CD4-positive, CD25-positive, alpha-beta regulatory T cell (primary cell): ENCODE data around the gene IFT22. TPM values are rescaled to one million over a fixed set of nuclear protein-coding genes. Genes with fewer than 3 reads are reported as not detected.
A peak's percentile ranks its signal among the peaks of the same experiment; 100 is the strongest.
"Not testable (repeated sequence)": the region's sequence is repeated elsewhere in the genome, so short reads cannot be mapped to it uniquely, and the experiment has no call there.

ENCODE experiments used
- ATAC-seq, 2 donors: fragments of 150-1000 bp; cut with Tn5 transposase; one replicate each; pipeline ENCODE4 v1.10.0; 2021; ENCODE audit warnings: low read depth in 2 of 2, moderate number of reproducible peaks in 2 of 2, moderate library complexity in 1 of 2
- DNase-seq, 3 donors: peaks; one replicate each; pipeline versions ENCODE4 v3.0.0 to v3.0.0-alpha.2; 2012 to 2022; ENCODE audit warnings: mixed read lengths in 1 of 3
- H3K27ac ChIP-seq: one replicate; pipeline ENCODE4 v1.7.0; 2013; ENCODE audit warnings: mild to moderate bottlenecking, low read length; ENCODE audit not compliant: insufficient read depth, poor library complexity, severe bottlenecking
- H3K27me3 ChIP-seq: one replicate; pipeline ENCODE4 v1.7.0; 2013; ENCODE audit warnings: low read length; ENCODE audit not compliant: control insufficient read depth, insufficient read depth
- H3K36me3 ChIP-seq: one replicate; pipeline ENCODE4 v1.7.0; 2013; ENCODE audit warnings: mild to moderate bottlenecking, low read length, moderate library complexity; ENCODE audit not compliant: control insufficient read depth, insufficient read depth
- H3K4me1 ChIP-seq: 2 replicates; pipeline ENCODE4 v1.7.0; 2013; ENCODE audit warnings: mild to moderate bottlenecking, low read length; ENCODE audit not compliant: insufficient read depth, control insufficient read depth, poor library complexity, severe bottlenecking
- H3K4me3 ChIP-seq: one replicate; pipeline ENCODE4 v1.7.0; 2013; ENCODE audit warnings: low read depth, mild to moderate bottlenecking, low read length, moderate library complexity
- H3K9me3 ChIP-seq, 2 experiments: 1 replicate in 1 of 2; 2 replicates in 1 of 2; pipeline ENCODE4 v1.7.0; 2013; ENCODE audit warnings: low read length in 2 of 2, mild to moderate bottlenecking in 1 of 2, moderate library complexity in 1 of 2; ENCODE audit not compliant: control insufficient read depth in 2 of 2
- H3K27ac Mint-ChIP-seq, 3 donors: one replicate each; pipeline ENCODE4 v1.8.0; 2020 to 2022; ENCODE audit warnings: mild to moderate bottlenecking in 3 of 3, mixed read lengths in 3 of 3, moderate library complexity in 2 of 3
- H3K27me3 Mint-ChIP-seq: one replicate; pipeline ENCODE4 v1.8.0; 2022; ENCODE audit warnings: mild to moderate bottlenecking, mixed read lengths
- H3K36me3 Mint-ChIP-seq: one replicate; pipeline ENCODE4 v1.8.0; 2020; ENCODE audit warnings: mixed read lengths
- H3K4me1 Mint-ChIP-seq, 4 donors: one replicate each; pipeline ENCODE4 v1.8.0; 2020 to 2022; ENCODE audit warnings: mixed read lengths in 4 of 4, mild to moderate bottlenecking in 1 of 4
- H3K4me3 Mint-ChIP-seq, 4 donors: one replicate each; pipeline ENCODE4 v1.8.0; 2020 to 2022; ENCODE audit warnings: mild to moderate bottlenecking in 4 of 4, mixed read lengths in 4 of 4, moderate library complexity in 3 of 4
- H3K9me3 Mint-ChIP-seq, 7 donors: one replicate each; pipeline ENCODE4 v1.8.0; 2020 to 2022; ENCODE audit warnings: mixed read lengths in 7 of 7, mild to moderate bottlenecking in 3 of 7, moderate library complexity in 2 of 7
- polyA plus RNA-seq, 4 donors: library from polyadenylated mRNA; unstranded; fragments of 300-500 nt; fragmentation: Illumina TruSeq; gene quantifications; one replicate each; pipeline ENCODE4 v1.2.3, GENCODE V29; 2021
- total RNA-seq: library from RNA; stranded (reverse); gene quantifications from one replicate; pipeline ENCODE4 v1.2.3, GENCODE V29; 2022

IFT22 gene
- total and polyA plus RNA-seq, 5 donors from 2014 or later, result 1.0 to 6.9 (median 3.8) TPM

DNA sequence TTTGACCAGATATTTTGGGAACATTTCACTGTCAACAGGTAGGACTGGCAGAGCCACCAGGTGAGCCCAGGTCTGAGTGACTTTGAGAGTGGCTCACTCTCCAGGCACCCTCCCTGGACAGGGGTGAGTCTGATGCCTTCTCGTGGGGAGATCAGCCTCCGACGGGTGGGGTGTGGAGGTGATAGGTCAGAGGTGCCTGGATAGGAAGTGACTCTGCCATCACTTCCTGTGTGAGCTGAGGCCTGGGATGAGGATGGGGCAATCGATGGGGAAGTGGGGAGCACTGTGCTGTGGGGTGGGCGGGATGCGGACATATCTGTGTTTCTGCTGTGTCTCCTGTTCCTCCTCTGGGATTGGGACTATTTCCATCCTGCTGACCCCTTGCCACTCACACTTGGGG, 34.6 kb downstream of the IFT22 start:
- peak overlapping the region in 1 of 3 donors; percentile 20 for H3K27ac Mint-ChIP-seq
- ATAC-seq, result no peak

DNA sequence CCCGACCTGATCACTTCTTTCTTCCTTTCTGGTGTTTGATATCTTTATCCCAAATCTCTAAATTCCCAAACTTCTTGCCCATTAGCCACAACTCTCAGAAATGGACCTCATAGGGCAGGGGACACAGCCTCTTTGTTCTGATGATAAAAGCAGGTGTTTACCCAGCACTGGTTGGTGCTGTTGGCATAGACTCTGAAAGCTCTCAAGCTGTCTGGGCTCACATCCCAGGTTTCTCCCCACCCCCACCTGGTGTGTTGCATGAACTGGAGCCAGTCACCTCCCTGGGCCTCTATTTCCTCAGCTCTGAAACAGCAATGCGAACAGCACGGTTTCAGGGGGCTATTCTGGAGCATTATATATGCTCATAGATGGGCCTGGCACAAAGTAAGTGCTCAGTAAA, 35.7 kb downstream of the IFT22 start:
- H3K27ac ChIP-seq, DNase-seq, H3K9me3 ChIP-seq, H3K36me3 ChIP-seq, H3K27me3 ChIP-seq, H3K4me3 ChIP-seq, H3K9me3 Mint-ChIP-seq, H3K36me3 Mint-ChIP-seq, H3K4me3 Mint-ChIP-seq, ATAC-seq, H3K4me1 ChIP-seq: not testable (repeated sequence)
- Mint-ChIP-seq H3K27me3 (peaks cover 35% of the 10 kb centered on the region), H3K4me1 (peaks cover 0 to 23% (median 9%) of the 10 kb centered on the region in 4 donors), H3K27ac (peak overlapping the region in 1 of 3 donors; percentile 35)

More for the DNA sequence above, 34.6 kb downstream of the IFT22 start:
- H3K27me3 ChIP-seq, result no peaks in the 10 kb centered on the region
- H3K27me3 Mint-ChIP-seq, result peaks cover 35% of the 10 kb centered on the region
- no peak overlapping the region for H3K4me3 Mint-ChIP-seq
- H3K36me3 Mint-ChIP-seq, result no peaks in the 10 kb centered on the region
- no peak overlapping the region for H3K4me3 ChIP-seq
- H3K9me3 ChIP-seq, result no peaks in the 10 kb centered on the region
- H3K4me1 ChIP-seq, result no peaks in the 10 kb centered on the region
- H3K4me1 Mint-ChIP-seq, result peaks cover 0 to 23% (median 9%) of the 10 kb centered on the region in 4 donors
- peaks cover 0 to 5% (median 0%) of the 10 kb centered on the region in 7 donors for H3K9me3 Mint-ChIP-seq
- H3K36me3 ChIP-seq, result no peaks in the 10 kb centered on the region
- H3K27ac ChIP-seq, result no peak overlapping the region
- DNase-seq, result no peak

DNA sequence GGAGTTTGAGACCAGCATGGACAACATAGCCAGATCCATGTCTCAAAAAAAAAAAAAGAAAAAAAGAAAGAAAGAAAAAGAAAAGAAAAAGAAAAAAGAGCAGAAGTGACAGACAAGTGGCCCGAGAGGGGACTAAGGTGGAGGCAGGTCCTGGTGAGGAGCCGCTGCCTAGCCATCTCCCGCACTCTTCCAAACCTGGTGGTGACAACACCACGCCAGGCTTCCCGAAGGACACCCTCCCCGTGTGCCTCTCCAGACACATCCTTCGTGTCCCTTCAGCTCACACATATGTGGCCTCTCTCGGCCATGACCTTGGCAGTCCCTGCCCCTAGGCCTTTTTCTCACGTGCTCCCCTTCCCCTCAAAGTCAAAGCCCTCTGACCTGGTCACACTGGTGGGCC, 36.4 kb downstream of the IFT22 start:
- no peak overlapping the region for H3K27ac ChIP-seq
- Mint-ChIP-seq H3K27me3 (peaks cover 30% of the 10 kb centered on the region), H3K9me3 (peaks cover 0 to 5% (median 0%) of the 10 kb centered on the region in 7 donors), H3K4me3 (no peak overlapping the region), H3K27ac (no peak overlapping the region), H3K36me3 (no peaks in the 10 kb centered on the region), H3K4me1 (peaks cover 0 to 17% (median 3%) of the 10 kb centered on the region in 4 donors)
- no peaks in the 10 kb centered on the region for H3K27me3 ChIP-seq
- no peaks in the 10 kb centered on the region for H3K9me3 ChIP-seq
- ATAC-seq (no peak), DNase-seq (no peak)
- no peaks in the 10 kb centered on the region for H3K4me1 ChIP-seq
- no peak overlapping the region for H3K4me3 ChIP-seq
- H3K36me3 ChIP-seq, result no peaks in the 10 kb centered on the region

DNA sequence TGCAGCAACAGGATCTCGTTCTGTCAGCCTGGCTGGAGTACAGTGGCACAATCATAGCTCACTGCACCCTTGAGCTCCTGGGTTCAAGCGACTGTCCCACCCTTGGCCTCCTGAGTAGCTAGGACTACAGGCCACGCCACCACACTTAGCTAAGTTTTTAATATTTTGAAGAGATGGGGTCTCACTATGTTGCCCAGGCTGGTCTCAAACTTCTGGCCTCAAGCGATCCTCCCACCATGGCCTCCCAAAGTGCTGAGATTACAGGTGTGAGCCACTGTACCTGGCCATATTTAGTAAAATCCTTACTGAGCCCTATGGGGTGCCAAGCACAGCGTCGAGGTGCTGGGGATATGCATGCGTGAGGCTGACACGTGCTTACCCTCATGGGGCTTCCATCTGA, 40.7 kb downstream of the IFT22 start:
- H3K4me3 ChIP-seq, H3K4me1 ChIP-seq, H3K27ac ChIP-seq, H3K4me1 Mint-ChIP-seq, H3K9me3 ChIP-seq, H3K36me3 ChIP-seq, H3K4me3 Mint-ChIP-seq, DNase-seq, ATAC-seq, H3K9me3 Mint-ChIP-seq, H3K36me3 Mint-ChIP-seq, H3K27ac Mint-ChIP-seq, H3K27me3 ChIP-seq, H3K27me3 Mint-ChIP-seq: not testable (repeated sequence)

DNA sequence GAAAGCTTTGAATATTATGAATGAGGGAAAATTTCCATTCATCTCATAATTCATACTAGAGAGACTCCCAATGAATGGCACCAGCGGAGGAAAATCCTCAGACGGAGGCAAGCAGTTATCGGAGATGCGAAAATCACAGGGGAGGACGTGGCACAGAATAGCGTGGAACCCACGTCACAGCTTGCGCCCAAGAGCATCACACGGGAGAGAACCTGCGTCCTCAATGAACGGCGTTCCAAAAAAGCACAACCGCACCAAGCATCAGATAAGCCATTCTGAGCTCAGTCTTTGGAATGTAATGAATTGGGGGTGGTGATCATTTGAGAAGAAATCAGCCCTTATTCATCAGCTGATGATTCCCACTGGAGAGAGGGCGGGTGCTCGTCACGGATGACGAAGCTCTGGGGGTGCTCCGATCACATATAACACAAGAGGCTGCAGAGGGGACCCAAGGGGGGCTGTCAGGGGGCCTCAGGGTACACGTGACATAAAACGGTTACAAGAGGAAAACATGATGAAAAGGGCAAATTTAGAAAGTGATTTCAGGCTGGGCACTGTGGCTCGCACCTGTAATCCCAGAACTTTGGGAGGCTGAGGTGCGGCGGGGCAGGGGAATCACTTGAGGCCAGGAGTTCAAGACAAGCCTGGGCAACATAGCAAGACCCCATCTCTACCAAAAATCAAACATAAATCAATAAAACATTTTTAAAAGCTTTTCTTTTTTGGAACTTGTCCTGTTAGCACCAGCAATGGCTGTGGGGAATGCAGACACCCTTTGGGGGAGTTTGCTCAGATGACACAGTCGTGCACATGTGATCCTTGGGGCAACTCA, 42.9 kb downstream of the IFT22 start:
- Mint-ChIP-seq H3K4me3 (no peak overlapping the region), H3K36me3 (no peaks in the 10 kb centered on the region), H3K27ac (no peak overlapping the region), H3K27me3 (peaks cover 9% of the 10 kb centered on the region), H3K9me3 (peaks cover 0 to 1% (median 0%) of the 10 kb centered on the region in 7 donors), H3K4me1 (peaks cover 0 to 9% (median 3%) of the 10 kb centered on the region in 4 donors)
- ATAC-seq (no peak), DNase-seq (no peak)
- H3K27me3 ChIP-seq, result no peaks in the 10 kb centered on the region
- no peak overlapping the region for H3K4me3 ChIP-seq
- H3K36me3 ChIP-seq, result no peaks in the 10 kb centered on the region
- H3K27ac ChIP-seq, result no peak overlapping the region
- H3K9me3 ChIP-seq, result no peaks in the 10 kb centered on the region
- no peaks in the 10 kb centered on the region for H3K4me1 ChIP-seq

DNA sequence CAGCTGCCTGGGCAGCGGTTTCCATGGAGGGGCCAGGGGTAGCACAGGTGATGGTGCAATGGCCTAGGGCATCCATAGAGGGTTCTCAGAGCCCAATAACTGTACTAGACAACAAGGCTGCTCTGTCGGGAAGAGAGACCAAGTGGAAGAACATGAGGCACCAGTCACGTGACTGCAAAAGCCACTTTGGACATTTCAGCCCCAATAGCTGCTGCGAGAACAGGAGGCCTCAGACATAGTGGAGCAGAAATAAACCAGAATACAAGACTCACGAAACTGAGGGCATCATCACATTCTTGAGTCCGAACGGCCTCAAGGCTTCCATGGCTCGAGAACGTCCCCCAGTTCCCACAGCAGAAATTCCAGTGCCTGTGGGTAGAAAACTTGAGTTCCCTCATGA, 44.5 kb downstream of the IFT22 start:
- no peak overlapping the region for H3K4me3 Mint-ChIP-seq
- no peak overlapping the region for H3K27ac ChIP-seq
- H3K9me3 Mint-ChIP-seq, result peaks cover 0 to 2% (median 0%) of the 10 kb centered on the region in 7 donors
- H3K4me3 ChIP-seq, result no peak overlapping the region
- H3K36me3 Mint-ChIP-seq, result no peaks in the 10 kb centered on the region
- peaks cover 9% of the 10 kb centered on the region for H3K27me3 Mint-ChIP-seq
- DNase-seq (no peak), ATAC-seq (no peak)
- H3K27me3 ChIP-seq, result no peaks in the 10 kb centered on the region
- no peaks in the 10 kb centered on the region for H3K4me1 Mint-ChIP-seq
- no peak overlapping the region for H3K27ac Mint-ChIP-seq
- H3K36me3 ChIP-seq, result no peaks in the 10 kb centered on the region
- H3K4me1 ChIP-seq, result no peaks in the 10 kb centered on the region
- no peaks in the 10 kb centered on the region for H3K9me3 ChIP-seq

DNA sequence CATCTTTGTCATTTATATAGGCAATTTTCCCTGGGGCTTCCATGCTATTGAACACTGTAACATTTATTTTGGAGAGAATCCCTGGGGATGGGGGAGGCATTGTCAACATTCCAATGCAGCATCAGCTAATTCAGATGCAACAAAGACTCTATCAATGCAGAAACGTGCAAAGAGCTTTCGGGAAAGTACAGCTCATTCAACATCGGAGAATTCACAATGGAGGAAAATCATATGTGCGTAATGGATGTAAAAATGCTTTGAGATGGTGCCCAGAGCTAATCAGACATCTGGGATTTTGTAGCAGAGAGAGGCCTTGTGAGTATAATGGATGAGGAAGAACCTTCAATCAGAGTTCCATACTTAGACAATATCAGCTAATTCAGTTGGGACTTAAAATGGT, 48.4 kb downstream of the IFT22 start:
- DNase-seq, result no peak
- Mint-ChIP-seq H3K4me1 (no peaks in the 10 kb centered on the region), H3K27me3 (peaks cover 10% of the 10 kb centered on the region), H3K36me3 (no peaks in the 10 kb centered on the region), H3K27ac (no peak overlapping the region), H3K4me3 (no peak overlapping the region), H3K9me3 (peaks cover 0 to 2% (median 0%) of the 10 kb centered on the region in 7 donors)
- no peak overlapping the region for H3K4me3 ChIP-seq
- no peaks in the 10 kb centered on the region for H3K4me1 ChIP-seq
- no peaks in the 10 kb centered on the region for H3K9me3 ChIP-seq
- no peaks in the 10 kb centered on the region for H3K36me3 ChIP-seq
- ATAC-seq, result no peak
- no peaks in the 10 kb centered on the region for H3K27me3 ChIP-seq
- H3K27ac ChIP-seq, result no peak overlapping the region

DNA sequence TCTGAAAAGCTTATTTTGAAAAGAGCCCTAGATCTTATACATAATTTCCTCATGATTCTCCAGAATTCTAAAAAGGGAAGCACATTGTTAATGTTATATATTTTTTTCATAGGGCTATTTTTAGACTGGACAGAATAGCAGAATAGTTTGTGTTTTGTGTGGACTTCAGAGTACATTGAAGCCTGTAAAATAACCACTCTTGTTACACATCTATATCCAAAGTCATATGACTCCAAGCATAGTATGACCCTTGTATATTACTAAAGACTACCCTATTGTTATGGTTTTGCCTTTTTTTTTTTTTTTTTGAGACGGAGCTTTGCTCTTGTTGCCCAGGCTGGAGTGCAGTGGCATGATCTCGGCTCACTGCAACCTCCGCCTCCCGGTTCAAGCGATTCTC, 50.6 kb downstream of the IFT22 start:
- Mint-ChIP-seq H3K9me3 (peaks cover 0 to 2% (median 0%) of the 10 kb centered on the region in 7 donors), H3K36me3 (no peaks in the 10 kb centered on the region), H3K27me3 (peaks cover 15% of the 10 kb centered on the region), H3K27ac (no peak overlapping the region), H3K4me3 (no peak overlapping the region), H3K4me1 (no peaks in the 10 kb centered on the region)
- Histone ChIP-seq H3K27ac (no peak overlapping the region), H3K9me3 (no peaks in the 10 kb centered on the region), H3K4me3 (no peak overlapping the region), H3K36me3 (no peaks in the 10 kb centered on the region), H3K4me1 (no peaks in the 10 kb centered on the region), H3K27me3 (no peaks in the 10 kb centered on the region)
- no peak for ATAC-seq
- no peak for DNase-seq
